ENCODE results near the gene ITGB6.
"Not testable (repeated sequence)": the region's sequence is repeated elsewhere in the genome, so short reads cannot be mapped to it uniquely, and the experiment has no call there.

Gene ITGB6

DNA sequence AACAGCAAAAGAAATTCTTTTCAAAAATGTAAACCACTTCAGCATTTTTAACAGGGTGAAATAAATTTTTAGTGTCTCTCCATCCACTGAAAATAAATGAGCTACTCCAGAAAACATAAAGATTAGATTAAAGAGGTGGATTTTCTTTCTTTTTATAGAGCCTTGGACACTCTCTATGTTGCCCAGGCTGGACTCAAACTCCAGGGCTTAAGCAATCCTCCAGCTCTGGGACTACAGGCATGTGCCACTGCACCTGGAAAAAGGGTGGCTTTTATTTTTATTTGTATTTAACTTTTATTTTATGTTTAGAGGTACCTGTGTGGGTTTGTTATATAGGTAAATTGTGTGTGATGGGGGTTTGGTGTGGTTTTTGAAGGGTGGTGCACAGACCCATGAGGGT is 19.9 kb downstream of the ITGB6 start:
- no peak for DNase-seq

- no peak for DNase-seq
Observed at GRCh38 chr2:160175169-160176134, 24.6 kb downstream of the ITGB6 start.

DNA sequence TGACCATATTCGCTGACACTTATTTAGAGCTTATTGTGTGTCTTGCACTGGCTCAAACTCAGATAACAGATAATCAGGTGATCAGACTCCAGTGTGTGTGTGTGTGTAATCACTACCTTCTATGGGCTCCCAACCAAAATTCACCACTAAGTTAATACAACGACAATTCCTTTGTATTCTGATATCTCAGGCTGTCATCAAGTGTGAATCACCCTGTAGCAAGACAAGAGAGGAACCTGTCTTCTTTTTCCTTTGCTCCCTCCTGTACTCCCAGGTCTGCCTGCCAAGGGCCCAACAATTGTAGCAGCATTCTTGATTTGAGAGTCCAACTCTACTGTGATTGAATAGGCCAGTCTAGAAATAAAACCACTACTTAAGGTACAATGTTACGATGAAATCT is 25.8 kb downstream of the ITGB6 start:
- DNase-seq, result no peak

DNA sequence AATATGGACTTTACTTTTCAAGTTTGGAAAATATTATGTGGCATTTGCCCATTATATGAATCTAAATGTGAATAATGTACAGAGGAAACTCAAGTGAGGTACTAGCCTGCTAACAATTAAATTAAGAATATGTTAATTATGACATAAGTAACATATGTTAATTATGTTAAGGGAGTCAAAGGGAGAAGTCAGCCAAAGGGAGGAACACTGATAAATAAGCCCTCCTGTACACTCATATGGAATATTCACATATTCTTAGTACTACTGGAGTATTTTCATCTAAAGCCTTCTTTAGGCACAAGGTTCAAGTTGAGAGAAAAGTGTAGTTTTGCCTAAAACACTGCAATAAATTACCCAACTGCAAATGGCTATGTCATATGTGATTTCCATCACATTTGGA is 30.1 kb downstream of the ITGB6 start:
- DNase-seq, result no peak

GRCh38 chr2:160169471-160169870 is 30.6 kb downstream of the ITGB6 start:
- no peak for DNase-seq

- DNase-seq, result no peak
Observed at GRCh38 chr2:160168878-160169277, 31.2 kb downstream of the ITGB6 start.

- DNase-seq, result no peak
Observed at GRCh38 chr2:160167089-160167740, 32.9 kb downstream of the ITGB6 start.

DNA sequence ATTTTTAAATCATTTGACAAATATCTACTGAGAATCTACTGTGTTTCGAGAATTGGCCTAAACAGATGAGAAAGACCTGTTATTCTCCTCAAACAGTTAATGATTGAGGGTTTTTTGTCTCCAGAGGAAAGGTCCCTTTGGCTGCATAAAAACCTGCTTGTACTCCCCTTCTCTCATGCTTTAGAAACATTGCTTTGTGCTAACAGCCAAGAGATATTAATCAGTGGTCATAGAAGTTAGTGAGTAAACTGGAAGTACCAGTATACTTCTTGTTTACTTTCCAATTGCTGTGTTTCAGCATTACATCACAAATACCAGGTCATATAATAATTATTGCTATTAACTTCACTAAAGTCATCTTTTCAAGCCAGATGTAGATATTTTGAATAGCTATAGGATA is 34.1 kb downstream of the ITGB6 start:
- DNase-seq, result no peak

DNA sequence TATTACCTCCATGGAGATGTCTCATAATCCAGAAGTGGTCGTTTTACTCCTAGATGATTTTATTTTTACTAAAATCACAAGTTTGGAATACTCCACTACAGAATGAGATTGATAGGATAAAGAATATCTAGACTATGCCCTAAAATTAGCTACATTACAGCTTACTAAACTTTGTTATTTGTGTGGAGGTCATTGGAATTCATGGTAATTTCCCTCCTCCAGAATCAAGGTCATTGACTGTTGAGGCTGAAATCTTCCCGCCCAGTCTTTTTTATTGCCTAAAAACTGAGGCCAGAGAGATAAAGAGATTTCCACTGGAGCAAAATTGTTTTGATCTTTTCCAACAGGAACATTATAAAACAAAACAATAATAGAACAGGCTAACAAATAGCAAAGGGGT is 35.0 kb downstream of the ITGB6 start:
- DNase-seq, result no peak

GRCh38 chr2:160157861-160158829 is 41.9 kb downstream of the ITGB6 start:
- no peak for DNase-seq

DNA sequence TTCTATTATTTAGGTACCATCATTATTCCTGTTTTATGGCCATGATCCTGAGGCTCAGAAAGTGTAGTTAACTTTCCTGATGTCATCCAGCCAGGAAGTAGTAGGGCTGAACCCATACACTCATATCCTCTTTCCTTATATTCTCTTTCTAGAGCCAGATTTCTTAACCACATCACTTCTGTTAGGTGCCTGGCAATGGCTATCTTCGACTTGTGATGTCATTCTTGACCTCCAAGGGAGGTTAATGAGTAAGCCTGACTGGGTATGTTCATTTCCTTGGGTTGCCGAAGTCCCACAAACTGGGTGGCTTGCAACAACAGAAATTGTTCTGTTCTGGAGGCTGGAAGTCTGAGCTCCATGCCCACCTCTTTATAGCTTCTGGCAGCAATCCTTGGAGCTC is 43.4 kb downstream of the ITGB6 start:
- no peak for DNase-seq

DNA sequence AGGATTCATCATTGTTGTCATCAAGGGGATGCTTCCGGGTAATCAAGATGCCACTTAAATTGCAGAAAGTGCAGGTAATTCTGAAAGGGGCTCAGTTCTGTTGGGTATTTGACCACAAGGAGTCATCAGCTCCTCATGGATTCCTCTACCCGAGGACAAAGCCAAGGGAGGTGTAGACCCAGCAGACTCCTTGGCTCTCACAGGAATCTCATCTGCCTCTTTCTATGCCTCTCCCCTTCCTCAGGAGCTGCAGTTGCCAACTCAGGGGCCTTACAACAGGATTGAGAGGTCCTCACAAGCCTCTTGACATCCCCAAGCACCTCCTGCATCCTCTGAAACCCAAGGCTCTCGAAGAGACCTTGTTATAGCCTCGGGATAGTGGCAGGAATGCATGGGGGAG is 44.0 kb downstream of the ITGB6 start:
- no peak for DNase-seq

DNA sequence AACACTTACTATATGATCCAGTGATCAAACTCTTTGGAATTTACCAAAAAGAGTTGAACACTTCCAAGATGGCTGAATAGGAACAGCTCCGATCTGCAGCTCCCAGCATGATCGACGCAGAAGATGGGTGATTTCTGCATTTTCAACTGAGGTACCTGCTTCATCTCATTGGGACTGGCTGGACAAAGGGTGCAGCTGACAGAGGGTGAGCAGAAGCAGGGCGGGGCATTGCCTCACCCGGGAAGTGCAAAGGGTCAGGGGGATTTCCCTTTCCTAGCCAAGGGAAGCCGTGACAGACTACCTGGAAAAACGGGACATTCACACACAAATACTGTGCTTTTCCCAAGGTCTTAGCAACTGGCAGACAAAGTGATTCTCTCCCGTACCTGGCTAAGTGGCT is 51.7 kb downstream of the ITGB6 start:
- not testable (repeated sequence) for DNase-seq

DNA sequence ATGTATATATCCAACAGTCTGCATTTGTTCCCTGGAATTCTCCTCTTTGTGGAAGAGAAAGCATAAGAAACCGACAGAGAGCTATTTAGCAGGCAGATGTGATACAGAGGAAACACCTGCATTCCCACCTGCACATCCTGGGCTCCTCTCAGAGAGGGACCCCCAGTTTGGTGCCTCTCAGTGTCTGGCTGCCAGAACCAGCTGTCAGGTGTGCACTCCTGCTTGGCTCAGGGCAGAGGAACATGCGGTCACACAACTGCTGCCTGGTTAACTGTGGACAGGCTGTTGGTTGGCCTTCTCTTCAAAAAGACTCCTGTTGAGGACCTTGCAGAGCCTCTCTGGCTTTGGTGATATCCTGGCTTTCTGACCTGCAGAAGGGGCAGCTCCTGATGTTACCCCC is 54.6 kb downstream of the ITGB6 start:
- no peak for DNase-seq

DNA sequence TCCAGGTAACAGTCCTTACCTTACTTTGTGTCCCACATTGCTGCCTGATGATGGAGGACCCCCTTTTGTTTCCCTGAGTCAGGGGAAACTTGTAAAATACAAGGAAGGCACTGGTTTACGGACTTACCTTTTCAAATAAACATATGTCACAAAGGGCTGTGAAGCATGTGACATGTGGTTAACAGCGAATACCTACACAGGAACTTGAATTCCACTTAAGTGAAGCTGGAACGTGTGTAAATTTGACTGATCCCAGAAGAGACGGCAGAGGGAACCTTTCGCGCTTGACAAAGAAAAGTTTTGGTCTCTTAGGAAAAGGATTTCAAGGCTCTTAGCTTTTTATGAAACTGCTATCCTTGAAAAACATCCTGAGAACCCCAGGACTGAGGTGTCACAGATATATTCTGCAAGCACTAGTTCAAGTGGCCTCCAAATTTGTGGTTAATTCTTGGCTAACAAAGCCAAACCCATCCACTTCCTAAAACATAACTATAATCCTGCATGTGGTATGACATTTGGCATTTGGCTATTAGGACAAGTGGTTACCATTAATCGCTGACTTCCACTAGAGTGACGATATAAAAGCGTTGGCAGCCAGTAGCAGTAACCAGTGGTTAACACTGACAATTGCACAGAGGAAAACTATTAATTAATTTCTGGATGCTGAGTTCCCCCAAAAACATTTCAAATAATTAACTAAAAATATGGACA is 55.6 kb downstream of the ITGB6 start:
- DNase-seq, result no peak

GRCh38 chr2:160142472-160142871 is 57.6 kb downstream of the ITGB6 start:
- no peak for DNase-seq

- no peak for DNase-seq
Observed at GRCh38 chr2:160141912-160142311, 58.2 kb downstream of the ITGB6 start.

- no peak for DNase-seq
Observed at GRCh38 chr2:160141419-160141818, 58.7 kb downstream of the ITGB6 start.

DNA sequence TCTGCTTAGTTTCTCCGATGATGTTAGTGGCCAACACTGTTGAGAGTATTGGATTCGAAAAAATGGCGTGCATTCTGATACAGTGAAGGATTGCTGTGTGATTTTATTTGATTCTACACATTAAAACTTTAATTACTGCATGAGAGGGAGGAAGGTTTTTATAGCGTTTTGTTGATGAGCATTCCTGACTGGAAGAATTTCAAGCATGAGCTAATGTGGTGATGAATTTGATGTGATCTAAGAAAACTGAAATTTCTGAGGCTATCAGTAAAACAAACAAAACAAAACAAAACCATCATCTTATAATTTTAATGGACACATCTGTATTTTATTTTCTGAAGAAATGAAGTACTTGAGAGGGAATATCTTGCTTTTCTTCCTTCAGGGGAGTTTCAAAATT is 59.6 kb downstream of the ITGB6 start:
- DNase-seq, result no peak

DNA sequence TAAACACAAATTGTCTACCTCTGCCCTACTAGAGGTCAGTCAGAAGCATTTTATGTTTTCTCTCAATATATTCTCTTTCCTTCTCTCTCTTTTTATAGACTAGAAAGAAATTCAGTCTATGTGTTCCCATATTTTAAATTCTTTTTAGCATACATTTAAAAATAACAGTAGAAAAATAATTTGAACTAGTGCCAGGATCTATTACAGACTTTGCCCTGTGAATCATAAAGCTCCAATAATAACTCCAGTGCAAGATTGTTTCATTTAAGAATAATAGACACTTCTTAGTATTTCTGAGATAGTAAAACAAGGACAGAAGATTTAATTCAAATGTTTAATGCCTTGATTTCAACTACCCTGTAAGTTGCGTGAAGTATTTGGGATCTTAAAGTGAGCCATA is 60.1 kb downstream of the ITGB6 start:
- no peak for DNase-seq

DNA sequence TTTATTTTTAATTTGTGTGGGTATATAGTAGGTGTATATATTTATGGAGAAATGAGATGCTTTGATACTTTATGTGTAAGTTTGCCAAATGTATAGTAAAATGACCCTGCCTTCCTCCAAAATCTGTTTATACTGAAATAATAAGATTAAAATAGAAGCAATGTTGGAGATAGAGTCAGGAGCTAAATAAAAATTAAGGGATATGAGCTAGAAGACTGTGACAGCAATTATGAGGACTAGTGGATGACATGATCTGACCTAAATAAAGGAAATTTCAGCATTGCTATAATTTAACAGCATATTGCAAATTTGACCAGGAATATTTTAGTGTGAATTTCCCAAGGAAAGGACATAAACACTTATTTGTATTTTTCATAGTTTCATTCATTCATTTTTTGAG is 60.7 kb downstream of the ITGB6 start:
- DNase-seq, result no peak

DNA sequence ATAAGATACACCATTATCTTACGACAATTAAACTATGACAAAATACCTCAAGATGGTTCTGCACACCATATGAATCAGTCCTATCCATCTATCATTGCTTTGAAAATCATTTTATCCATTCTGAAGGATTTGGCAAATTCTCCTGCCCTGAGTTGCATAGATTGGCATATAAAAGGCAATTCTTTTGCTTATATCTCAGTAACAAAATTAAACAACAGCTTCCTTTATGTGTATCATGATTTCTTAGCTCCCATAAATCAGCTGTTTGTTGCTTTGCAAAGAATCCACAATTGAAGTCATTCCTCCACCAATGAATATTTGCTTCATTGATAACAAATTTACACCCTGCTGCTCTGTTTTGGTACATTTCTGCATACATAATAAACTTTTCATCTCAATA is 61.7 kb downstream of the ITGB6 start:
- no peak for DNase-seq

- no peak for DNase-seq
Observed at GRCh38 chr2:160137464-160137863, 62.6 kb downstream of the ITGB6 start.

Data from GOT3 (cell line).